Progenitor cell of endocrine pancreas (in vitro differentiated cells): Measurements from ENCODE around the gene SLC4A2. TPM values are rescaled to one million over a fixed set of nuclear protein-coding genes. Genes with fewer than 3 reads are reported as not detected.

Source experiments
- DNase-seq: peaks from one replicate; pipeline ENCODE4 v3.0.0; 2021; ENCODE audit warnings: low spot score; ENCODE audit not compliant: unreplicated experiment
- H3K27ac Mint-ChIP-seq: 2 replicates; pipeline ENCODE4 v1.8.0; 2021; ENCODE audit warnings: mild to moderate bottlenecking, moderate library complexity, mixed read lengths
- H3K27me3 Mint-ChIP-seq: 2 replicates; pipeline ENCODE4 v1.8.0; 2021; ENCODE audit warnings: mixed read lengths
- H3K36me3 Mint-ChIP-seq: 2 replicates; pipeline ENCODE4 v1.8.0; 2022; ENCODE audit warnings: mixed read lengths; ENCODE audit not compliant: insufficient read depth
- H3K4me1 Mint-ChIP-seq: 2 replicates; pipeline ENCODE4 v1.8.0; 2021; ENCODE audit warnings: low read depth, mixed read lengths
- H3K4me3 Mint-ChIP-seq: 2 replicates; pipeline ENCODE4 v1.8.0; 2021; ENCODE audit warnings: low read depth, mild to moderate bottlenecking, moderate library complexity, mixed read lengths
- H3K9me3 Mint-ChIP-seq: 2 replicates; pipeline ENCODE4 v1.8.0; 2021; ENCODE audit warnings: low read depth, mixed read lengths
- CTCF ChIP-seq: fragments of 200-600 bp; sonication (generic); IDR thresholded peaks from one replicate; pipeline ENCODE4 v1.5.0; 2021; ENCODE audit warnings: antibody characterized with exemption, mild to moderate bottlenecking; ENCODE audit not compliant: unreplicated experiment
- total RNA-seq: library from RNA; stranded (reverse); gene quantifications from 2 replicates; pipeline ENCODE4 v1.2.1, GENCODE V29; 2021

The SLC4A2 gene
- total RNA-seq, 1 donor from 2014 or later, result 213 TPM

GRCh38 chr7:151123158-151123821, 63.9 kb downstream of the SLC4A2 start:
- Mint-ChIP-seq H3K36me3 (peaks cover 24% of the 10 kb centered on the region), H3K4me1 (peaks cover 7% of the 10 kb centered on the region), H3K4me3 (no peak overlapping the region), H3K27ac (no peak overlapping the region), H3K27me3 (peaks cover 3% of the 10 kb centered on the region), H3K9me3 (no peaks in the 10 kb centered on the region)
- TF ChIP-seq CTCF, result no peak
- DNase-seq, result no peak

DNA sequence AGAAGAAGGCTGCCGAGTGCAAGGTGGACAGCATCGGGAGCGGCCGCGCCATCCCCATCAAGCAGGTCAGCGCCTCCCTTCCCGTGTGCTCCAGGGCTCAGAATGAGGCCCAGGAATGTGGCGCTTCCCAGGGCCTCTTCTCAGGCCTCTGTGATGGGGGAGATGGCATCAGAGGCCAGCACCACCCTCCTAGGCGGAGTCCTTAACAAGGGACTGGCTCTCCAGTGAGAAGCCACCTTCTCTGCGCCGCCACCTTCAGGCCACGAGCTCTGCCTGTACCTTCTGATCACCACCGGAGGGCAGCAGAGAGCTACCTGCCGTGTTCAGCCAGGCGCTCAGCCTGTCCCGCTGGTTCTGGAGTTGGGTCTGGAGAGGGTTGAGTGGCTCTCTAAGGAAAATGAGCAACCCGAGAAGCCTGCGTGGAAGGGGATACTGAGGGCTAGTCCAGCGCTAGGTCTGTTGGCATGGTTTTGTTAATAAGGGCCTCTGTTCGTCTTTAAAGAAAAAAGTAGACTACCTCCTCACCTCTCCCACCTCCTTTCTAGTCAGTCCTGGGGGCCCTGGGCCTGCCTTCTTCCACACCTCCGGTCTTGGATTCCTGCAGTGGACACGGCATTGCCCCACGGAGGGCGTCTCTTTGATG, 64.6 kb downstream of the SLC4A2 start:
- H3K9me3 Mint-ChIP-seq, result no peaks in the 10 kb centered on the region
- peak overlapping the region; percentile 11 for H3K4me3 Mint-ChIP-seq
- peaks cover 23% of the 10 kb centered on the region for H3K36me3 Mint-ChIP-seq
- peak; percentile 82 for DNase-seq
- TF ChIP-seq CTCF, result peak; percentile 98
- peaks cover 7% of the 10 kb centered on the region for H3K4me1 Mint-ChIP-seq
- peaks cover 3% of the 10 kb centered on the region for H3K27me3 Mint-ChIP-seq
- no peak overlapping the region for H3K27ac Mint-ChIP-seq

GRCh38 chr7:151124481-151124880, 65.1 kb downstream of the SLC4A2 start:
- H3K27me3 Mint-ChIP-seq, result peaks cover 3% of the 10 kb centered on the region
- no peak overlapping the region for H3K4me3 Mint-ChIP-seq
- H3K9me3 Mint-ChIP-seq, result no peaks in the 10 kb centered on the region
- peaks cover 20% of the 10 kb centered on the region for H3K36me3 Mint-ChIP-seq
- H3K27ac Mint-ChIP-seq, result peak overlapping the region; percentile 81
- TF ChIP-seq CTCF, result no peak
- H3K4me1 Mint-ChIP-seq, result peaks cover 7% of the 10 kb centered on the region
- no peak for DNase-seq

DNA sequence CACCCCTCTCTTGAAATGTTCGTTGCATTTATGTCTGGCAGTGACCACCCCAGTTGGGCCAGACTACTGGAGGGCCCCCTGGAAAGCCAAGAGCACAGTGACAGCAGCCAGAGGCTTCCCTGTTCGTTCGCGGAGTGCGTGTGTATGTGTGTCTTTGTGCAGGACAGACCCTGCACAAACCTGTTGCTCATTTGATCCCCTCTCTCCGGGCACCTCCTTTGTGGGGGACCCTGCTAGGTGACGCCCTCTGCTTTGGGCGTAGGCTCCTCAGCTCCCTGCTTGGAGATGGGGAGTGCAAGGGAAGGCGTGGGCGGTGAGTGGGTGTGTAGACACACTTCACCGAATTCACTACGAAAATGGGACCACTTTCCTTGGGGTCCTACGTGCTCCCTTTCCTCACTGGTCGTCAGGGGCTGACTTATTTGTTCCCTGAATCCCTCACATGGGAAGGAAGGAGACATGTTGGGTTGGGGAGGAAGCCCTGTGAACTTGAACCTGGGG, 65.6 kb downstream of the SLC4A2 start:
- Mint-ChIP-seq H3K27me3 (peaks cover 3% of the 10 kb centered on the region), H3K9me3 (no peaks in the 10 kb centered on the region), H3K4me1 (peaks cover 7% of the 10 kb centered on the region), H3K36me3 (peaks cover 20% of the 10 kb centered on the region), H3K27ac (no peak overlapping the region), H3K4me3 (peak overlapping the region; percentile 66)
- no peak for DNase-seq
- no peak for TF ChIP-seq CTCF

GRCh38 chr7:151125470-151125845, 66.1 kb downstream of the SLC4A2 start:
- peak overlapping the region; percentile 66 for H3K4me3 Mint-ChIP-seq

More at GRCh38 chr7:151125470-151125845, 66.1 kb downstream of the SLC4A2 start:
- peak; percentile 22 for TF ChIP-seq CTCF
- H3K36me3 Mint-ChIP-seq, result peaks cover 23% of the 10 kb centered on the region
- DNase-seq, result peak; percentile 54
- H3K4me1 Mint-ChIP-seq, result peaks cover 7% of the 10 kb centered on the region
- no peaks in the 10 kb centered on the region for H3K9me3 Mint-ChIP-seq
- H3K27me3 Mint-ChIP-seq, result peaks cover 3% of the 10 kb centered on the region
- H3K27ac Mint-ChIP-seq, result peak overlapping the region; percentile 6
